Measurements from ENCODE around the gene M1AP. TPM values are rescaled to one million over a fixed set of nuclear protein-coding genes. Genes with fewer than 3 reads are reported as not detected.

M1AP gene
- total and polyA plus RNA-seq, 9 of the 15 experiments (the other 6 are each of a cell fraction or from before 2014, with no cell fraction given): 0.06 to 0.33 (median 0.11) TPM; not detected in 4

DNA sequence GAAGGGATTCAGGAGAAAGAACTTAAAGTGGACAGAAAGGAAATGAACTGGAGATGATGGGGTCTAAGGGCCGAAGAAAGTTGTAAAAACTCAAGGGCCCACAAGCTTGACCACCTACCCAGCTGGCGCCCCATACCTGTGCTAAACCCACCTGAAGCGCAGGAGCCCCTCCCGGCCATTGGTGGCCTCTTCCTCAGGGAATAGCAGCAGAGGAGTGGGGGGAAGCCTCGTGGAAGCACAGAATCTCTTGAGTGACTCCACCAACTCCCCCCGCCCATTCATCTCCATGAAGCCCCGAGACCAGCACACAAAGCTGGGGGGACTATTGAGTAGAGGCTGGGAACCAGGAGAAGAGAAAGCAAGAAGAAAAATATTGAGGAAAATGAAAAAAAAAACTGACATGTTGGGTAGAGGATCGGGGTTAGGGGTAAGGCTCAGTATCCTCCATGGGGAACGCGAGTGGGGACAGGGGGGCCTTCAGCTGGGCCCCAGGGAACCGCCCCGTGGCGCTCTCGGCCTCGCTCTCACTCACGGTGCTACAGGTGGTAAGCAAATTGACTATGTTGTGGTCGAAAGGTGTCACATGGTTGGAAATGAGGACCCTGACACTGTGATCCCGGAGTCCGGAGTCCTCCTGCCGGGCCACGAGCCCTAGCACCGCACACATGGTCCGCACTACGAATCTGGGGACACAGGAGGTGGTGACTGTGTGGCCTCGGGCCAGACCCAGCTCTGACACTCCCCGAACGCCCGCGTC is 119.4 kb downstream of the M1AP start (continued):
- TF ChIP-seq MAFF (IDR thresholded peaks at IDR 0.05; ENCODE audit: low read length): no peak
- TF ChIP-seq, protein P1, sequence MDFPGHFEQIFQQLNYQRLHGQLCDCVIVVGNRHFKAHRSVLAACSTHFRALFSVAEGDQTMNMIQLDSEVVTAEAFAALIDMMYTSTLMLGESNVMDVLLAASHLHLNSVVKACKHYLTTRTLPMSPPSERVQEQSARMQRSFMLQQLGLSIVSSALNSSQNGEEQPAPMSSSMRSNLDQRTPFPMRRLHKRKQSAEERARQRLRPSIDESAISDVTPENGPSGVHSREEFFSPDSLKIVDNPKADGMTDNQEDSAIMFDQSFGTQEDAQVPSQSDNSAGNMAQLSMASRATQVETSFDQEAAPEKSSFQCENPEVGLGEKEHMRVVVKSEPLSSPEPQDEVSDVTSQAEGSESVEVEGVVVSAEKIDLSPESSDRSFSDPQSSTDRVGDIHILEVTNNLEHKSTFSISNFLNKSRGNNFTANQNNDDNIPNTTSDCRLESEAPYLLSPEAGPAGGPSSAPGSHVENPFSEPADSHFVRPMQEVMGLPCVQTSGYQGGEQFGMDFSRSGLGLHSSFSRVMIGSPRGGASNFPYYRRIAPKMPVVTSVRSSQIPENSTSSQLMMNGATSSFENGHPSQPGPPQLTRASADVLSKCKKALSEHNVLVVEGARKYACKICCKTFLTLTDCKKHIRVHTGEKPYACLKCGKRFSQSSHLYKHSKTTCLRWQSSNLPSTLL (IDR thresholded peaks at IDR 0.05): no peak
- peak; percentile 36; the same call in 1 of the 2 replicates for TF ChIP-seq ZBTB7A (IDR thresholded peaks at IDR 0.05; ENCODE audit: borderline replicate concordance, control insufficient read depth, low read depth, low read length)
- TF ChIP-seq, protein P2, sequence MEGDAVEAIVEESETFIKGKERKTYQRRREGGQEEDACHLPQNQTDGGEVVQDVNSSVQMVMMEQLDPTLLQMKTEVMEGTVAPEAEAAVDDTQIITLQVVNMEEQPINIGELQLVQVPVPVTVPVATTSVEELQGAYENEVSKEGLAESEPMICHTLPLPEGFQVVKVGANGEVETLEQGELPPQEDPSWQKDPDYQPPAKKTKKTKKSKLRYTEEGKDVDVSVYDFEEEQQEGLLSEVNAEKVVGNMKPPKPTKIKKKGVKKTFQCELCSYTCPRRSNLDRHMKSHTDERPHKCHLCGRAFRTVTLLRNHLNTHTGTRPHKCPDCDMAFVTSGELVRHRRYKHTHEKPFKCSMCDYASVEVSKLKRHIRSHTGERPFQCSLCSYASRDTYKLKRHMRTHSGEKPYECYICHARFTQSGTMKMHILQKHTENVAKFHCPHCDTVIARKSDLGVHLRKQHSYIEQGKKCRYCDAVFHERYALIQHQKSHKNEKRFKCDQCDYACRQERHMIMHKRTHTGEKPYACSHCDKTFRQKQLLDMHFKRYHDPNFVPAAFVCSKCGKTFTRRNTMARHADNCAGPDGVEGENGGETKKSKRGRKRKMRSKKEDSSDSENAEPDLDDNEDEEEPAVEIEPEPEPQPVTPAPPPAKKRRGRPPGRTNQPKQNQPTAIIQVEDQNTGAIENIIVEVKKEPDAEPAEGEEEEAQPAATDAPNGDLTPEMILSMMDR (IDR thresholded peaks at IDR 0.05 in 2 of 3, conservative IDR thresholded peaks at IDR 0.05 in 1 of 3; ENCODE audit: insufficient read depth in 2 of 3, low read depth in 1 of 3, low read length in 3 of 3): peak in 2 of 3 experiments; percentile 21 to 42; a peak in 3 of 6 replicates
- TF ChIP-seq, protein P3, sequence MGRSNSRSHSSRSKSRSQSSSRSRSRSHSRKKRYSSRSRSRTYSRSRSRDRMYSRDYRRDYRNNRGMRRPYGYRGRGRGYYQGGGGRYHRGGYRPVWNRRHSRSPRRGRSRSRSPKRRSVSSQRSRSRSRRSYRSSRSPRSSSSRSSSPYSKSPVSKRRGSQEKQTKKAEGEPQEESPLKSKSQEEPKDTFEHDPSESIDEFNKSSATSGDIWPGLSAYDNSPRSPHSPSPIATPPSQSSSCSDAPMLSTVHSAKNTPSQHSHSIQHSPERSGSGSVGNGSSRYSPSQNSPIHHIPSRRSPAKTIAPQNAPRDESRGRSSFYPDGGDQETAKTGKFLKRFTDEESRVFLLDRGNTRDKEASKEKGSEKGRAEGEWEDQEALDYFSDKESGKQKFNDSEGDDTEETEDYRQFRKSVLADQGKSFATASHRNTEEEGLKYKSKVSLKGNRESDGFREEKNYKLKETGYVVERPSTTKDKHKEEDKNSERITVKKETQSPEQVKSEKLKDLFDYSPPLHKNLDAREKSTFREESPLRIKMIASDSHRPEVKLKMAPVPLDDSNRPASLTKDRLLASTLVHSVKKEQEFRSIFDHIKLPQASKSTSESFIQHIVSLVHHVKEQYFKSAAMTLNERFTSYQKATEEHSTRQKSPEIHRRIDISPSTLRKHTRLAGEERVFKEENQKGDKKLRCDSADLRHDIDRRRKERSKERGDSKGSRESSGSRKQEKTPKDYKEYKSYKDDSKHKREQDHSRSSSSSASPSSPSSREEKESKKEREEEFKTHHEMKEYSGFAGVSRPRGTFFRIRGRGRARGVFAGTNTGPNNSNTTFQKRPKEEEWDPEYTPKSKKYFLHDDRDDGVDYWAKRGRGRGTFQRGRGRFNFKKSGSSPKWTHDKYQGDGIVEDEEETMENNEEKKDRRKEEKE (IDR thresholded peaks at IDR 0.05; ENCODE audit: borderline replicate concordance in 1 of 2, control insufficient read depth in 1 of 2, low read depth in 2 of 2, low read length in 1 of 2): 0 out of 4 replicates have a peak, but pooled peaks of 1 of the 2 experiments have one; percentile 38
- TF ChIP-seq, protein P4, sequence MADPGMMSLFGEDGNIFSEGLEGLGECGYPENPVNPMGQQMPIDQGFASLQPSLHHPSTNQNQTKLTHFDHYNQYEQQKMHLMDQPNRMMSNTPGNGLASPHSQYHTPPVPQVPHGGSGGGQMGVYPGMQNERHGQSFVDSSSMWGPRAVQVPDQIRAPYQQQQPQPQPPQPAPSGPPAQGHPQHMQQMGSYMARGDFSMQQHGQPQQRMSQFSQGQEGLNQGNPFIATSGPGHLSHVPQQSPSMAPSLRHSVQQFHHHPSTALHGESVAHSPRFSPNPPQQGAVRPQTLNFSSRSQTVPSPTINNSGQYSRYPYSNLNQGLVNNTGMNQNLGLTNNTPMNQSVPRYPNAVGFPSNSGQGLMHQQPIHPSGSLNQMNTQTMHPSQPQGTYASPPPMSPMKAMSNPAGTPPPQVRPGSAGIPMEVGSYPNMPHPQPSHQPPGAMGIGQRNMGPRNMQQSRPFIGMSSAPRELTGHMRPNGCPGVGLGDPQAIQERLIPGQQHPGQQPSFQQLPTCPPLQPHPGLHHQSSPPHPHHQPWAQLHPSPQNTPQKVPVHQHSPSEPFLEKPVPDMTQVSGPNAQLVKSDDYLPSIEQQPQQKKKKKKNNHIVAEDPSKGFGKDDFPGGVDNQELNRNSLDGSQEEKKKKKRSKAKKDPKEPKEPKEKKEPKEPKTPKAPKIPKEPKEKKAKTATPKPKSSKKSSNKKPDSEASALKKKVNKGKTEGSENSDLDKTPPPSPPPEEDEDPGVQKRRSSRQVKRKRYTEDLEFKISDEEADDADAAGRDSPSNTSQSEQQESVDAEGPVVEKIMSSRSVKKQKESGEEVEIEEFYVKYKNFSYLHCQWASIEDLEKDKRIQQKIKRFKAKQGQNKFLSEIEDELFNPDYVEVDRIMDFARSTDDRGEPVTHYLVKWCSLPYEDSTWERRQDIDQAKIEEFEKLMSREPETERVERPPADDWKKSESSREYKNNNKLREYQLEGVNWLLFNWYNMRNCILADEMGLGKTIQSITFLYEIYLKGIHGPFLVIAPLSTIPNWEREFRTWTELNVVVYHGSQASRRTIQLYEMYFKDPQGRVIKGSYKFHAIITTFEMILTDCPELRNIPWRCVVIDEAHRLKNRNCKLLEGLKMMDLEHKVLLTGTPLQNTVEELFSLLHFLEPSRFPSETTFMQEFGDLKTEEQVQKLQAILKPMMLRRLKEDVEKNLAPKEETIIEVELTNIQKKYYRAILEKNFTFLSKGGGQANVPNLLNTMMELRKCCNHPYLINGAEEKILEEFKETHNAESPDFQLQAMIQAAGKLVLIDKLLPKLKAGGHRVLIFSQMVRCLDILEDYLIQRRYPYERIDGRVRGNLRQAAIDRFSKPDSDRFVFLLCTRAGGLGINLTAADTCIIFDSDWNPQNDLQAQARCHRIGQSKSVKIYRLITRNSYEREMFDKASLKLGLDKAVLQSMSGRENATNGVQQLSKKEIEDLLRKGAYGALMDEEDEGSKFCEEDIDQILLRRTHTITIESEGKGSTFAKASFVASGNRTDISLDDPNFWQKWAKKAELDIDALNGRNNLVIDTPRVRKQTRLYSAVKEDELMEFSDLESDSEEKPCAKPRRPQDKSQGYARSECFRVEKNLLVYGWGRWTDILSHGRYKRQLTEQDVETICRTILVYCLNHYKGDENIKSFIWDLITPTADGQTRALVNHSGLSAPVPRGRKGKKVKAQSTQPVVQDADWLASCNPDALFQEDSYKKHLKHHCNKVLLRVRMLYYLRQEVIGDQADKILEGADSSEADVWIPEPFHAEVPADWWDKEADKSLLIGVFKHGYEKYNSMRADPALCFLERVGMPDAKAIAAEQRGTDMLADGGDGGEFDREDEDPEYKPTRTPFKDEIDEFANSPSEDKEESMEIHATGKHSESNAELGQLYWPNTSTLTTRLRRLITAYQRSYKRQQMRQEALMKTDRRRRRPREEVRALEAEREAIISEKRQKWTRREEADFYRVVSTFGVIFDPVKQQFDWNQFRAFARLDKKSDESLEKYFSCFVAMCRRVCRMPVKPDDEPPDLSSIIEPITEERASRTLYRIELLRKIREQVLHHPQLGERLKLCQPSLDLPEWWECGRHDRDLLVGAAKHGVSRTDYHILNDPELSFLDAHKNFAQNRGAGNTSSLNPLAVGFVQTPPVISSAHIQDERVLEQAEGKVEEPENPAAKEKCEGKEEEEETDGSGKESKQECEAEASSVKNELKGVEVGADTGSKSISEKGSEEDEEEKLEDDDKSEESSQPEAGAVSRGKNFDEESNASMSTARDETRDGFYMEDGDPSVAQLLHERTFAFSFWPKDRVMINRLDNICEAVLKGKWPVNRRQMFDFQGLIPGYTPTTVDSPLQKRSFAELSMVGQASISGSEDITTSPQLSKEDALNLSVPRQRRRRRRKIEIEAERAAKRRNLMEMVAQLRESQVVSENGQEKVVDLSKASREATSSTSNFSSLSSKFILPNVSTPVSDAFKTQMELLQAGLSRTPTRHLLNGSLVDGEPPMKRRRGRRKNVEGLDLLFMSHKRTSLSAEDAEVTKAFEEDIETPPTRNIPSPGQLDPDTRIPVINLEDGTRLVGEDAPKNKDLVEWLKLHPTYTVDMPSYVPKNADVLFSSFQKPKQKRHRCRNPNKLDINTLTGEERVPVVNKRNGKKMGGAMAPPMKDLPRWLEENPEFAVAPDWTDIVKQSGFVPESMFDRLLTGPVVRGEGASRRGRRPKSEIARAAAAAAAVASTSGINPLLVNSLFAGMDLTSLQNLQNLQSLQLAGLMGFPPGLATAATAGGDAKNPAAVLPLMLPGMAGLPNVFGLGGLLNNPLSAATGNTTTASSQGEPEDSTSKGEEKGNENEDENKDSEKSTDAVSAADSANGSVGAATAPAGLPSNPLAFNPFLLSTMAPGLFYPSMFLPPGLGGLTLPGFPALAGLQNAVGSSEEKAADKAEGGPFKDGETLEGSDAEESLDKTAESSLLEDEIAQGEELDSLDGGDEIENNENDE (IDR thresholded peaks at IDR 0.05; ENCODE audit: low read depth, low read length): no peak
